Peyer's patch (tissue), 4 donors: ENCODE results near the gene SEPTIN12.

Experiments
- POLR2A ChIP-seq, 2 donors: fragments of 450-650 bp; IDR thresholded peaks; one replicate each; pipeline ENCODE4 v1.5.1; 2017; ENCODE audit warnings: antibody characterized with exemption in 2 of 2, mild to moderate bottlenecking in 2 of 2, moderate library complexity in 2 of 2
- TF ChIP-seq, protein P1 (sequence below), 6 experiments: fragments of 450-650 bp in 4 of 6; fragments of 200-600 bp in 2 of 6; sonication (generic) in 1 of 6; IDR thresholded peaks; one replicate each; pipeline ENCODE4 v1.5.1; 2017 to 2019; ENCODE audit warnings: antibody characterized with exemption in 6 of 6, mild to moderate bottlenecking in 3 of 6, moderate library complexity in 1 of 6

DNA sequence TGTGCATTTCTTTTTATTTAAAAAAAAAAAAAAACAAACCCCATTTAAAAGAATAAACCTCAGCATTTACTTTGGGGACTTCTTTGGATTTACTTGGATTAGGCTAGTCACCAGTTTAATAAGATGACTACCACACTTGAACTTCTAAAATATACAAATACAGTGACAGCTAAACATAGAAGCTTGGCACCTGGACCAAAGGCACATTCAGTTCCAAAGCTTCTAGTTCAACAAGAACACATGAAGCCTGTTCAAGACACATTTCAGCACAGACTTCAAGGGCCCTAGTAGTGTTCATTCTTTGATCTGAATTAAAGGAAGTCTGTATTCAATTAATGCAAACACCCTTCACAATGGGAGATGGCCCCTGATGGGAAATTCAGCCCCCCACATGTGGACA is 25.9 kb upstream of the SEPTIN12 start:
- TF ChIP-seq, protein P1, sequence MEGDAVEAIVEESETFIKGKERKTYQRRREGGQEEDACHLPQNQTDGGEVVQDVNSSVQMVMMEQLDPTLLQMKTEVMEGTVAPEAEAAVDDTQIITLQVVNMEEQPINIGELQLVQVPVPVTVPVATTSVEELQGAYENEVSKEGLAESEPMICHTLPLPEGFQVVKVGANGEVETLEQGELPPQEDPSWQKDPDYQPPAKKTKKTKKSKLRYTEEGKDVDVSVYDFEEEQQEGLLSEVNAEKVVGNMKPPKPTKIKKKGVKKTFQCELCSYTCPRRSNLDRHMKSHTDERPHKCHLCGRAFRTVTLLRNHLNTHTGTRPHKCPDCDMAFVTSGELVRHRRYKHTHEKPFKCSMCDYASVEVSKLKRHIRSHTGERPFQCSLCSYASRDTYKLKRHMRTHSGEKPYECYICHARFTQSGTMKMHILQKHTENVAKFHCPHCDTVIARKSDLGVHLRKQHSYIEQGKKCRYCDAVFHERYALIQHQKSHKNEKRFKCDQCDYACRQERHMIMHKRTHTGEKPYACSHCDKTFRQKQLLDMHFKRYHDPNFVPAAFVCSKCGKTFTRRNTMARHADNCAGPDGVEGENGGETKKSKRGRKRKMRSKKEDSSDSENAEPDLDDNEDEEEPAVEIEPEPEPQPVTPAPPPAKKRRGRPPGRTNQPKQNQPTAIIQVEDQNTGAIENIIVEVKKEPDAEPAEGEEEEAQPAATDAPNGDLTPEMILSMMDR (IDR thresholded peaks at IDR 0.05), result no peak
- no peak for TF ChIP-seq POLR2A (IDR thresholded peaks at IDR 0.05)
